ENCODE data around the gene DUXB.

- TF ChIP-seq CTCF (IDR thresholded peaks at IDR 0.05; ENCODE audit: insufficient read depth, low read depth, low read length): no peak
- no peak for TF ChIP-seq EZH2 (IDR thresholded peaks at IDR 0.05; ENCODE audit: insufficient read depth, low read length)
Observed at GRCh38 chr16:75644240-75645012, 56.8 kb downstream of the DUXB start.
